GM12878 (cell line): ENCODE data around the gene PAOX.

ENCODE experiments used
- JUND ChIP-seq: IDR thresholded peaks from 2 replicates; pipeline ENCODE4 v1.6.1; 2012; ENCODE audit warnings: low read depth, mild to moderate bottlenecking, low read length, improper control_type of control experiment, moderate library complexity
- PML ChIP-seq: IDR thresholded peaks from 2 replicates; pipeline ENCODE4 v1.6.1; 2012; ENCODE audit warnings: low read length, inconsistent platforms
- RAD21 ChIP-seq: IDR thresholded peaks from 2 replicates; pipeline ENCODE4 v1.6.1; 2011; ENCODE audit warnings: mild to moderate bottlenecking, low read depth, low read length, moderate library complexity; ENCODE audit not compliant: insufficient read depth
- TCF3 ChIP-seq: IDR thresholded peaks from 2 replicates; pipeline ENCODE4 v1.6.1; 2012; ENCODE audit warnings: low read depth, mild to moderate bottlenecking, low read length, borderline replicate concordance; ENCODE audit not compliant: insufficient read depth
- TF ChIP-seq, protein P1 (sequence below), 3 experiments: IDR thresholded peaks in 2 of 3; conservative IDR thresholded peaks in 1 of 3; 2 replicates each; pipeline ENCODE4 v1.5.1; 2011; ENCODE audit warnings: low read depth in 3 of 3, low read length in 3 of 3, mild to moderate bottlenecking in 3 of 3, control low read depth in 2 of 3, moderate library complexity in 2 of 3, inconsistent platforms in 1 of 3, mixed read lengths in 1 of 3; ENCODE audit not compliant: control insufficient read depth in 2 of 3, insufficient read depth in 1 of 3; ENCODE audit errors: extremely low read depth in 1 of 3

- no peak for TF ChIP-seq JUND
- TF ChIP-seq, protein P1, sequence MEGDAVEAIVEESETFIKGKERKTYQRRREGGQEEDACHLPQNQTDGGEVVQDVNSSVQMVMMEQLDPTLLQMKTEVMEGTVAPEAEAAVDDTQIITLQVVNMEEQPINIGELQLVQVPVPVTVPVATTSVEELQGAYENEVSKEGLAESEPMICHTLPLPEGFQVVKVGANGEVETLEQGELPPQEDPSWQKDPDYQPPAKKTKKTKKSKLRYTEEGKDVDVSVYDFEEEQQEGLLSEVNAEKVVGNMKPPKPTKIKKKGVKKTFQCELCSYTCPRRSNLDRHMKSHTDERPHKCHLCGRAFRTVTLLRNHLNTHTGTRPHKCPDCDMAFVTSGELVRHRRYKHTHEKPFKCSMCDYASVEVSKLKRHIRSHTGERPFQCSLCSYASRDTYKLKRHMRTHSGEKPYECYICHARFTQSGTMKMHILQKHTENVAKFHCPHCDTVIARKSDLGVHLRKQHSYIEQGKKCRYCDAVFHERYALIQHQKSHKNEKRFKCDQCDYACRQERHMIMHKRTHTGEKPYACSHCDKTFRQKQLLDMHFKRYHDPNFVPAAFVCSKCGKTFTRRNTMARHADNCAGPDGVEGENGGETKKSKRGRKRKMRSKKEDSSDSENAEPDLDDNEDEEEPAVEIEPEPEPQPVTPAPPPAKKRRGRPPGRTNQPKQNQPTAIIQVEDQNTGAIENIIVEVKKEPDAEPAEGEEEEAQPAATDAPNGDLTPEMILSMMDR (IDR thresholded peaks at IDR 0.05 in 2 of 3, conservative IDR thresholded peaks at IDR 0.05 in 1 of 3; ENCODE audit: control insufficient read depth in 2 of 3, extremely low read depth in 1 of 3, insufficient read depth in 1 of 3, low read depth in 3 of 3, low read length in 3 of 3): no peak
- TF ChIP-seq TCF3: no peak
- TF ChIP-seq RAD21: no peak
- TF ChIP-seq PML: no peak
Measured at GRCh38 chr10:133391249-133391635, 12.2 kb downstream of the PAOX start.
